B cell (primary cell): ENCODE measurements around the gene RPUSD2. TPM values are rescaled to one million over a fixed set of nuclear protein-coding genes. Genes with fewer than 3 reads are reported as not detected.

Experiments used
- ATAC-seq: fragments of 200-7000 bp; cut with Tn5 transposase; one replicate; pipeline ENCODE4 v1.10.0; 2021; ENCODE audit warnings: low read depth, mild to moderate bottlenecking, moderate number of reproducible peaks, moderate library complexity
- CTCF ChIA-PET: fragments of 350-600 bp; sonication (Branson Sonifier 250); formaldehyde crosslinking; loops from one replicate; lab custom pipeline; 2021; ENCODE audit warnings: antibody characterized with exemption, inconsistent platforms; lab: Charles Lee
- POLR2A ChIA-PET: fragments of 350-600 bp; sonication (Branson Sonifier 250); formaldehyde crosslinking; loops from one replicate; lab custom pipeline; 2021; ENCODE audit warnings: antibody characterized with exemption; lab: Charles Lee
- DNase-seq: peaks from one replicate; pipeline ENCODE4 v3.0.0; 2013
- H2AFZ ChIP-seq: 2 replicates; pipeline ENCODE4 v1.6.1; 2012; ENCODE audit warnings: mild to moderate bottlenecking, low read depth, low read length; ENCODE audit not compliant: insufficient read depth, poor library complexity, severe bottlenecking
- H3K27ac ChIP-seq, 2 donors: 1 replicate in 1 of 2; 2 replicates in 1 of 2; pipeline ENCODE4 v1.5.1; 2012 to 2013; ENCODE audit warnings: low read length in 2 of 2, mild to moderate bottlenecking in 2 of 2, moderate library complexity in 1 of 2
- H3K27me3 ChIP-seq, 4 experiments: fragments of 200-600 bp in 1 of 4; sonication (generic) in 1 of 4; replicated peaks in 1 of 4; 1 replicate in 2 of 4; 2 replicates in 2 of 4; pipeline versions ENCODE4 v1.6.1 to v1.7.0; 2013 to 2016; ENCODE audit warnings: low read length in 3 of 4, mild to moderate bottlenecking in 2 of 4, mixed read lengths in 1 of 4, moderate library complexity in 1 of 4; ENCODE audit not compliant: insufficient read depth in 4 of 4, control insufficient read depth in 3 of 4; ENCODE audit errors: control extremely low read depth in 1 of 4
- H3K36me3 ChIP-seq, 2 experiments: replicated peaks in 1 of 2; 1 replicate in 1 of 2; 2 replicates in 1 of 2; pipeline versions ENCODE4 v1.6.1 to v1.7.1; 2013; ENCODE audit warnings: low read length in 1 of 2; ENCODE audit not compliant: insufficient read depth in 2 of 2, control insufficient read depth in 1 of 2; ENCODE audit errors: control extremely low read depth in 1 of 2, extremely low read depth in 1 of 2
- H3K4me1 ChIP-seq, 2 donors: fragments of 200-600 bp in 1 of 2; sonication (generic) in 1 of 2; 1 replicate in 1 of 2; 2 replicates in 1 of 2; pipeline versions ENCODE4 v1.5.1 to v1.6.1; 2013 to 2017; ENCODE audit warnings: low read length in 2 of 2; ENCODE audit not compliant: control insufficient read depth in 2 of 2, insufficient read depth in 2 of 2
- H3K4me2 ChIP-seq: replicated peaks from 2 replicates; pipeline ENCODE3; 2012; ENCODE audit warnings: mild to moderate bottlenecking, low read depth, low read length; ENCODE audit not compliant: poor library complexity, severe bottlenecking
- H3K4me3 ChIP-seq, 5 experiments: fragments of 200-600 bp in 1 of 5; sonication (generic) in 1 of 5; 1 replicate in 3 of 5; 2 replicates in 2 of 5; pipeline versions ENCODE4 v1.5.1 to v1.7.0; 2011 to 2016; ENCODE audit warnings: low read length in 4 of 5, mild to moderate bottlenecking in 4 of 5, low read depth in 2 of 5, control low read depth in 1 of 5, moderate library complexity in 1 of 5; ENCODE audit not compliant: insufficient read depth in 1 of 5; ENCODE audit errors: control extremely low read depth in 1 of 5, extremely low read depth in 1 of 5
- H3K79me2 ChIP-seq: fragments of 200-600 bp; sonication (generic); one replicate; pipeline ENCODE4 v1.6.0; 2016; ENCODE audit warnings: low read length; ENCODE audit not compliant: control insufficient read depth, insufficient read depth
- H3K9ac ChIP-seq: fragments of 200-600 bp; sonication (generic); 2 replicates; pipeline ENCODE4 v1.6.1; 2017; ENCODE audit warnings: mild to moderate bottlenecking, low read length, moderate library complexity
- H3K9me3 ChIP-seq, 3 donors: one replicate each; pipeline versions ENCODE4 v1.6.1 to v1.7.1; 2013; ENCODE audit warnings: low read length in 2 of 3; ENCODE audit not compliant: control insufficient read depth in 2 of 3, insufficient read depth in 1 of 3; ENCODE audit errors: control extremely low read depth in 1 of 3
- H4K20me1 ChIP-seq: 2 replicates; pipeline ENCODE4 v1.6.0; 2012; ENCODE audit warnings: mild to moderate bottlenecking, low read length; ENCODE audit not compliant: insufficient read depth, control insufficient read depth, poor library complexity, severe bottlenecking
- H3K27ac Mint-ChIP-seq: one replicate; pipeline ENCODE4 v1.8.0; 2021; ENCODE audit warnings: mixed read lengths
- H3K27me3 Mint-ChIP-seq: one replicate; pipeline ENCODE4 v1.8.0; 2021; ENCODE audit warnings: mixed read lengths
- H3K4me1 Mint-ChIP-seq: one replicate; pipeline ENCODE4 v1.8.0; 2021; ENCODE audit warnings: mixed read lengths
- H3K4me3 Mint-ChIP-seq: one replicate; pipeline ENCODE4 v1.8.0; 2021; ENCODE audit warnings: mixed read lengths
- H3K9me3 Mint-ChIP-seq: one replicate; pipeline ENCODE4 v1.8.0; 2022; ENCODE audit warnings: mixed read lengths; ENCODE audit not compliant: insufficient read depth
- CTCF ChIP-seq: fragments of 200-600 bp; IDR thresholded peaks from one replicate; pipeline ENCODE4 v1.8.0; 2022; ENCODE audit warnings: antibody characterized with exemption, mild to moderate bottlenecking
- EZH2 ChIP-seq: IDR thresholded peaks from 2 replicates; pipeline ENCODE4 v1.6.1; 2012; ENCODE audit warnings: borderline replicate concordance, low read depth, mild to moderate bottlenecking, moderate library complexity, low read length; ENCODE audit not compliant: insufficient read depth, poor library complexity, severe bottlenecking
- WGBS: methylation state at CpG from one replicate; pipeline ENCODE4 v1.1.5; 2013; ENCODE audit warnings: missing lambda C conversion rate; ENCODE audit not compliant: insufficient coverage; 5-methylcytosine and 5-hydroxymethylcytosine counted together
- intact Hi-C: fragments of 100-400 bp; cut with micrococcal nuclease; formaldehyde crosslinking; loops from one replicate; pipeline ENCODE4 v1.10.0; 2022
- polyA plus RNA-seq: library from polyadenylated mRNA; depleted of rRNA; stranded (reverse); fragments of >200 nt; gene quantifications from 2 replicates; pipeline ENCODE4 v1.2.3, GENCODE V29; 2012
- total RNA-seq, 2 donors: library from RNA; stranded (reverse); fragments of 120-200 nt in 1 of 2; gene quantifications; 1 replicate in 1 of 2; 2 replicates in 1 of 2; pipeline versions ENCODE4 v1.2.3 to v1.2.4, GENCODE V29; 2013 to 2022

RPUSD2 gene
- total and polyA plus RNA-seq, 2 donors (not counting 1 experiment from before 2014, with no cell fraction given) = 9.8 to 21.1 TPM

DNA sequence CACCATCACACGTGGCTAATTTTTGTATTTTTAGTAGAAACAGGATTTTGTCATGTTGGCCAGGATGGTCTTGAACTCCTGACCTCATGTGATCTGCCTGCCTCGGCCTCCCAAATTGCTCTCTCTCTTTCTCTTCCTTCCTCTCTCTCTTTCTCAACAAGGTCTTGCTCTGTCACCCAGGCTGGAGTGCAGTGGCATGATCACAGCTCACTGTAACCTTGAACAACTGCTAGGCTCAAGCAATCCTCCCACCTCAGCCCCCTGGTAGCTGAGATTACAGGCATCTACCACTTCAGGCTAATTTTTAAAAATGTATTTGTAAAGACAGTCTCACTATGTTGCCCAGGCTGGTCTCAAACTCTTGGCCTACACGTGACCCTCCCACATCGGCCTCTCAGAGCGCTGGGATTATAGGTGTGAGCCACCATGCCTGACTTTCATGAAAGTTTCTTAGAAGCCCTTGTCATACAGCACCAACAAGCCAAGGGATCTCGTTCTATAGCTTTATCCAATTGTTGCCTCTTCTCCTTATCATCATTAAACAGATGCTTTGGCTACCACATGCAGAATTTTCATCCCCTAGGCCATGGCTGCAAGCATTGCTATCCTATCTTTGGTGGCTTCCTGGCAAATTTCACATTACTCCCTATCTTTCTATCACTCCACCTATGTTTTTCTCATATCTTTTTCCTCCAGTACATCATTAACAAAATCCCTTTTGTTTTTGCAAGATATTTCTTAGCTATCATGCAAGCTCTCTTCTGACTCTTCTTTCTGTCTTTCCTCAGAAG is 10.0 kb upstream of the RPUSD2 start:
- H3K36me3 ChIP-seq = peaks cover 11 to 47% of the 10 kb centered on the region in 2 experiments
- H2AFZ ChIP-seq = peak overlapping the region; percentile 30
- peak overlapping the region in 1 of 5 experiments; percentile 47 for H3K4me3 ChIP-seq
- peaks cover 86% of the 10 kb centered on the region for H3K4me1 Mint-ChIP-seq
- H3K9me3 Mint-ChIP-seq = no peaks in the 10 kb centered on the region
- H3K79me2 ChIP-seq = peaks cover 92% of the 10 kb centered on the region
- H3K27me3 ChIP-seq = no peaks in the 10 kb centered on the region
- H3K9ac ChIP-seq = peak overlapping the region; percentile 40
- peak overlapping the region; percentile 64 for H3K4me2 ChIP-seq
- TF ChIP-seq EZH2 (no peak), CTCF (no peak)
- intact Hi-C loops = loop anchor here (10.0 kb wide), 1 partner anchor 464 kb away; no protein-coding TSS in a partner anchor
- H3K27ac Mint-ChIP-seq = peak overlapping the region; percentile 99
- peaks cover 12% of the 10 kb centered on the region for H4K20me1 ChIP-seq
- WGBS = 86% methylated on average over 5 of the region's 6 CpGs
- ATAC-seq (no peak), DNase-seq (no peak)
- ChIA-PET POLR2A (interaction anchor here (0.7 kb wide), 1 partner anchor 370 kb away, joined by 7 read pairs; no protein-coding TSS in a partner anchor), CTCF (interaction anchor here (0.7 to 3.1 kb wide), 6 partner anchors 9 to 300 kb away, joined by 3 to 7 read pairs (median 4); partner anchors contain the start of gene RPUSD2)
- H3K9me3 ChIP-seq = no peaks in the 10 kb centered on the region
- H3K27ac ChIP-seq = peak overlapping the region; percentile 70 to 86
- H3K4me1 ChIP-seq = peaks cover 93 to 95% of the 10 kb centered on the region in 2 donors
- peak overlapping the region; percentile 88 for H3K4me3 Mint-ChIP-seq
- no peaks in the 10 kb centered on the region for H3K27me3 Mint-ChIP-seq
